Left kidney (tissue), 2 donors: ENCODE results near the gene UIMC1. TPM values are rescaled to one million over a fixed set of nuclear protein-coding genes. Genes with fewer than 3 reads are reported as not detected.

ENCODE experiments used
- DNase-seq: peaks from one replicate; pipeline ENCODE4 v3.0.0-alpha.2; 2013
- polyA plus RNA-seq: library from polyadenylated mRNA; unstranded; fragments of 120-200 nt; gene quantifications from one replicate; pipeline ENCODE4 v1.2.1, GENCODE V29; 2013; ENCODE audit not compliant: insufficient read length

Gene UIMC1
- polyA plus RNA-seq, 1 donor = 50.0 TPM

GRCh38 chr5:176955895-176956294, 50.7 kb downstream of the UIMC1 start:
- no peak for DNase-seq

GRCh38 chr5:176954050-176954449, 52.5 kb downstream of the UIMC1 start:
- DNase-seq = no peak

- DNase-seq = no peak
Measured at GRCh38 chr5:176952531-176953193, 53.9 kb downstream of the UIMC1 start.

GRCh38 chr5:176948458-176948857, 58.1 kb downstream of the UIMC1 start:
- no peak for DNase-seq

GRCh38 chr5:176947847-176948246, 58.7 kb downstream of the UIMC1 start:
- DNase-seq = no peak

GRCh38 chr5:176944268-176944667, 62.3 kb downstream of the UIMC1 start:
- no peak for DNase-seq

- no peak for DNase-seq
Measured at GRCh38 chr5:176943816-176944215, 62.8 kb downstream of the UIMC1 start.

GRCh38 chr5:176941951-176942350, 64.6 kb downstream of the UIMC1 start:
- DNase-seq = no peak

GRCh38 chr5:176938472-176938871, 68.1 kb downstream of the UIMC1 start:
- DNase-seq = no peak

GRCh38 chr5:176935017-176935416, 71.6 kb downstream of the UIMC1 start:
- DNase-seq = no peak

GRCh38 chr5:176934309-176934930, 72.2 kb downstream of the UIMC1 start:
- no peak for DNase-seq

GRCh38 chr5:176929654-176930053, 76.9 kb downstream of the UIMC1 start:
- DNase-seq = no peak

GRCh38 chr5:176927562-176927961, 79.0 kb downstream of the UIMC1 start:
- DNase-seq = no peak

- DNase-seq = no peak
Measured at GRCh38 chr5:176922817-176923216, 83.8 kb downstream of the UIMC1 start.

- DNase-seq = no peak
Measured at GRCh38 chr5:176921714-176922113, 84.9 kb downstream of the UIMC1 start.

- no peak for DNase-seq
Measured at GRCh38 chr5:176918613-176919012, 88.0 kb downstream of the UIMC1 start.

GRCh38 chr5:176916337-176916736, 90.2 kb downstream of the UIMC1 start:
- no peak for DNase-seq

- DNase-seq = no peak
Measured at GRCh38 chr5:176915906-176916305, 90.7 kb downstream of the UIMC1 start.

GRCh38 chr5:176912115-176912514, 94.5 kb downstream of the UIMC1 start:
- DNase-seq = no peak

GRCh38 chr5:176908675-176909368, 97.8 kb downstream of the UIMC1 start:
- no peak for DNase-seq

GRCh38 chr5:176906796-176907195, 99.8 kb downstream of the UIMC1 start:
- no peak for DNase-seq

GRCh38 chr5:176906126-176906525, 100.5 kb downstream of the UIMC1 start:
- DNase-seq = no peak

GRCh38 chr5:176904276-176904675, 102.3 kb downstream of the UIMC1 start:
- DNase-seq = no peak
